HG03469 (cell line): ENCODE results near the gene BMS1.
"Not testable (repeated sequence)": the region's sequence is repeated elsewhere in the genome, so short reads cannot be mapped to it uniquely, and the experiment has no call there.

Experiments
- ATAC-seq: cut with Tn5 transposase; IDR thresholded peaks from one replicate; pipeline ENCODE4 v1.9.1; 2021; ENCODE audit warnings: mild to moderate bottlenecking, moderate library complexity, moderate number of reproducible peaks; ENCODE audit not compliant: unreplicated experiment

Gene BMS1, protein sequence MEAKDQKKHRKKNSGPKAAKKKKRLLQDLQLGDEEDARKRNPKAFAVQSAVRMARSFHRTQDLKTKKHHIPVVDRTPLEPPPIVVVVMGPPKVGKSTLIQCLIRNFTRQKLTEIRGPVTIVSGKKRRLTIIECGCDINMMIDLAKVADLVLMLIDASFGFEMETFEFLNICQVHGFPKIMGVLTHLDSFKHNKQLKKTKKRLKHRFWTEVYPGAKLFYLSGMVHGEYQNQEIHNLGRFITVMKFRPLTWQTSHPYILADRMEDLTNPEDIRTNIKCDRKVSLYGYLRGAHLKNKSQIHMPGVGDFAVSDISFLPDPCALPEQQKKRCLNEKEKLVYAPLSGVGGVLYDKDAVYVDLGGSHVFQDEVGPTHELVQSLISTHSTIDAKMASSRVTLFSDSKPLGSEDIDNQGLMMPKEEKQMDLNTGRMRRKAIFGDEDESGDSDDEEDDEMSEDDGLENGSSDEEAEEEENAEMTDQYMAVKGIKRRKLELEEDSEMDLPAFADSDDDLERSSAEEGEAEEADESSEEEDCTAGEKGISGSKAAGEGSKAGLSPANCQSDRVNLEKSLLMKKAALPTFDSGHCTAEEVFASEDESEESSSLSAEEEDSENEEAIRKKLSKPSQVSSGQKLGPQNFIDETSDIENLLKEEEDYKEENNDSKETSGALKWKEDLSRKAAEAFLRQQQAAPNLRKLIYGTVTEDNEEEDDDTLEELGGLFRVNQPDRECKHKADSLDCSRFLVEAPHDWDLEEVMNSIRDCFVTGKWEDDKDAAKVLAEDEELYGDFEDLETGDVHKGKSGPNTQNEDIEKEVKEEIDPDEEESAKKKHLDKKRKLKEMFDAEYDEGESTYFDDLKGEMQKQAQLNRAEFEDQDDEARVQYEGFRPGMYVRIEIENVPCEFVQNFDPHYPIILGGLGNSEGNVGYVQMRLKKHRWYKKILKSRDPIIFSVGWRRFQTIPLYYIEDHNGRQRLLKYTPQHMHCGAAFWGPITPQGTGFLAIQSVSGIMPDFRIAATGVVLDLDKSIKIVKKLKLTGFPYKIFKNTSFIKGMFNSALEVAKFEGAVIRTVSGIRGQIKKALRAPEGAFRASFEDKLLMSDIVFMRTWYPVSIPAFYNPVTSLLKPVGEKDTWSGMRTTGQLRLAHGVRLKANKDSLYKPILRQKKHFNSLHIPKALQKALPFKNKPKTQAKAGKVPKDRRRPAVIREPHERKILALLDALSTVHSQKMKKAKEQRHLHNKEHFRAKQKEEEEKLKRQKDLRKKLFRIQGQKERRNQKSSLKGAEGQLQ

DNA sequence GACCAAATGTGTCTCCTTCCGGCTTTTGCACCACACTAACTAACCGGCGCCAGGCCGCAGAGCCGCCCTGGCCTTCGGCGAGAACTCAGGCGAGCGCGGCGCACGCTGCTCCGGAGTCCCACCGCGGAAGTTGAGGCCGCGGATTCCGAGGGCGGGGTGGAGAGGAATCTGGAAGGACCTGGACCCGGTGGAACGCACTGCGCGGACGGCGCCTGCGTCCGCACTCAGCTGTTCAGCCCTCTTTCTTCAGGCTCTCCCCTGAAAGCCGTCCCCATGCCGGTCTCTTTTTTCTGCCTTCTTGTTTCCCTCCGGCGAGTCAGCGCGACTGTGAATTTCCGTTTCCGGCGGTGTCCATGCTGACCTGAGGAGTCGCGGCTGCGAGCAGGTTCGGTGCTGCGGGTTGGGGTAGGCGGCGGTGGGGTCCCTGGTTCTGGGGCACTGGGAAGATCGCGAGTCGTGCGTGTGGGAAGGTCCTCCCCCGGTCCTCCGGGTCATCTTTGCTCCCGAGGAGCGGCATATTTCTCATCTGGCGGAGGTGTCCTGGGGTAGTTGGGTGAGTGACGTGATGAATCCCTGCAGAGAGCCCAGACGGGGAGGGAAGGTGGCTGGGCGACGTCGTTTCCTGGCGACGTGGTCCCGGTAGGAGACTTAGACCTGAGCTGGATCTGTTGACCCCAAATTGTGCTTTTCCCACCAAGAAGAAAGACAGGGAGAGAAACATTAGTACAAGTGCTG is at the start of gene BMS1:
TSS of gene BMS1 (plus strand) at position 350 of the 735 bp plus-strand sequence. CDS start 1,600 bp downstream, outside the sequence.
- ATAC-seq = peak; percentile 92

DNA sequence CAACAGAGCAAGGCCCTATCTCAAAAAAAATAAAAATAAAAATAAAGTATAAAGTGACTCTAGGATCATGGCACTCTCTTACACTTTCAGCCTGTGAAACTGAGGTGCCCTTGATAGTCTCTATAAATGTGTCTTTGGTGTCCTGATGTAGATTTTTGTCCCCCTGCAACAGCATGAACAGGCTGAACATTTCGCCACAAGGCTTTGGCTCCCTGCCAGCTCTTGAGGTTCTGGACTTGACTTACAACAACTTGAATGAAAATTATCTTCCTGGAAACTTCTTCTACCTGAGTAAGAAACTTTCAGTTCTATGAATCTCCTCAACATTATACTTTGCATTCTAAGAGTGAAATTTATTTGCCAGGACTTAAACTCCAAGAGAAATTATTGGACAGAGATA is 48.1 kb upstream of the BMS1 start:
- no peak for ATAC-seq

DNA sequence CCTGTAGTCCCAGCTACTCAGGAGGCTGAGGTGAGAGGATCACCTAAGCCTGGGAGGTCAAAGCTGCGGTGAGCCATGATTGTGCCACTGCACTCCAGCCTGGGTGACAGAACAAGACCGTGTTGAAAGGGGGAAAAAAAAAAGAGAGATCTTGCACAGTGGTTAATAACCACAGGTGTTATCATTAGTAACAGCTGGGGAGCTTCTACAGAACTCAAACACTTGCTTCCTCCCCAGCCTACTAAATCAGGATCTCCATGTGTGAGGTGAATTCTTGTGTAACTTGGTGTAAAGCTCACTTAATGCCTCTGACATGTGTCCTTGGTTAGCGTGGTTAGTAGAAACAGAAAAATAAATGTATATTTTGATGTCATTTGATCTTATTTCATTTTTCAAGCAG is 43.9 kb upstream of the BMS1 start:
- ATAC-seq = no peak

DNA sequence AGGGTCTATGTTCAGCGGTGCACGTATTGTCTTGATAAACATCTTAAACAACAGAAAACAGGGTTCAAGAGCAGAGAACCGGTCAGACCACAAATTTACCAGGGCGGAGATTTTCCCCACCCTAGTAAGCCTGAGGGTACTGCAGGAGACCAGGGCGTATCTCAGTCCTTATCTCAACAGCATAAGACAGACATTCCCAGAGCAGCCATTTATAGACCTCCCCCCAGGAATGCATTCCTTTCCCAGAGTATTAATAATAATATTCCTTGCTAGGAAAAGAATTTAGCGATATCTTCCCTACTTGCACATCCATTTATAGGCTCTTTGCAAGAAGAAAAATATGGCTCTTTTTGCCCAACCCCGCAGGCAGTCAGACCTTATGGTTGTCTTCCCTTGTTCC is 41.1 kb upstream of the BMS1 start:
- ATAC-seq = not testable (repeated sequence)

DNA sequence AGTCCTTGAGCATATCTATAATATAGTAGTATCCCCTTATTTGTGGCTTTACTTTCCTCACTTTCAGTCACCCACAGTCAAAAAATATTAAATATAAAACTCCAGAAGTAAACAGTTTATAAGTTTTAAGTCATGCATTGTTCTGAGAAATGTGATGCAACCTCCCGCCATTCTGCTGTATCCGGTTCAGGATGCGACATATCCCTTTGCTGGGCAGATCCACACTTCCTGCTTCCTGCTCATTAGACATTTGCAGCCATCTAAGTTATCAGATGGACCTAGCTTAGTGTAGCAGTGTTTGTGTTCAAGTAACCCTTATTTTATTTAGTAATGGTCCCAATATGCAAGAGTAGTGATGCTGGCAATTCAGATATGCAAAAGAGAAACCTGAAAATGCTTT is 38.9 kb upstream of the BMS1 start:
- ATAC-seq = no peak

DNA sequence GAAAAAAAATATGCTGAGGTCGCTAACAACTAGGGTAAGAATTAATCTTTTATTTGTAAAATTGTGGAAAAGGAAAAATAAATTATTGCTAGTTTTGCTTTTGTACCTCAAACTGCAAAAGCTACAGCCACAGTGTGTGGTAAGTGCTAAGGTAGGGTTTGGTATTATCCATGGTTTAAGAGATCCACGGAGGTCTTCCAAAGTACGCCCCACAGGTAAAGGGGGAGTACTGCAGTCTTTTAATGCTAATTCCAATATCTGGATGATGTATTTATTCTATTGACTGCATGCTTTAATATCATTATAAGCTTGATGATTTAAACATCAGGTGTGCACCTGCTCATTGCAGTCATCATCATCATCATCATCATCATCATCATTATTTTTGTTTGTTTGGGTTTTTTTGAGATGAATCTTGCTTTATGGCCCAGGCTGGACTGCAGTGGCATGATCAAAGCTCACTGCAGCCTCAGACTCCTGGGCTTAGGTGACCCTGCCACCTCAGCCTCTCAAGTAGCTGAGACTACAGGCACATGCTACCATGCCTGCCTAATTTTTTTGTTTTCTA is 38.4 kb upstream of the BMS1 start:
- no peak for ATAC-seq

DNA sequence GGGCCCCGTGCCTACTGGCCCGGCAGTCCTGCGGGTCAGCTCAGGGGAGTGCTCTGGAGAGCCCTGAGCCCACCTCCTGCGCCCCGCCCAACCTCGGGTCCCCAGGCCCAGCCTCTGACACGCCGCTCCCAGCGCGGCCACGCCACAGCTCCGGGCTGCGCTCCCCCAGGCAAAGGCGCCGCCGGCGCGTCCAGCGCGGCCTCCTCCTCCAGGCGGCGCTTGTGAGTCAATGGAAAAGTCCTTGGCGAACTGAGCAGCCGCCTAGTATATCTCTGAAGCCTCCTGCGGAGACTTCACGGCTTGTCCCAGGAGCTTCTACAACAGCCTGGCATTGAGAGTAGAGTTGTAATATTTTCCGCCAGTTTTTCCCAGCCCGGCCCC is 29.5 kb upstream of the BMS1 start:
- peak; percentile 51 for ATAC-seq

DNA sequence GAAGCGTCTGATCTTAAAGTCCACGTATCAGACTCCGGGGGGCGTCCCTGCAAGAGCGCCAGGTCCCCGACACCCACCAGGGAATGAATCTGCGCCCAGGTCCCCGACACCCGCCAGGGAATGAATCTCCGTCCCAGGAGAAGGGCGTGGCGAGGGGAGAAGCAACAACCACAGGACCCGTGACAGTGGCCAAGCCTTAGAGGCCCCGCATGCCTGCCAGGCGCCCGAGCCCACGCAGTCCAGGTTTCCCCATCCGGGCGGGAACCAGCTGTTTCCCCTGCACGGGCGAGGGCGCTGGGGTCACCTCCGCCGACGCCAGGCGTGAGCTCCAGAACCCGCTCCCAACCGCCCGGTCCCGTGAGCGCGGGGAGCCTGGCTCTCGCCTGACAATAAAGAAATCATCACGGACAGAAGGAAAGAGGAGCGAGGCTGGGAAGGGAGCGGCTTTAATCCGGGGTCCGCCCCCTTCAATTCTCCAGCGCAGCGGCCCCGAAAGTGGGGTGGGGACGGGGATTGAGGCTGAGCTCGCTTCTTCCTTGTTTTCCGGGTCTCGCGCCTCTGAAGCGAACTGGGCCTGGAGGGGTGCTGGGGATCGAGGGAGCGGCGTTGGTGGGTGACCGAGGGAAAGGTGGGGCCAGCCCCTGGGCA is 29.0 kb upstream of the BMS1 start:
- ATAC-seq = no peak

DNA sequence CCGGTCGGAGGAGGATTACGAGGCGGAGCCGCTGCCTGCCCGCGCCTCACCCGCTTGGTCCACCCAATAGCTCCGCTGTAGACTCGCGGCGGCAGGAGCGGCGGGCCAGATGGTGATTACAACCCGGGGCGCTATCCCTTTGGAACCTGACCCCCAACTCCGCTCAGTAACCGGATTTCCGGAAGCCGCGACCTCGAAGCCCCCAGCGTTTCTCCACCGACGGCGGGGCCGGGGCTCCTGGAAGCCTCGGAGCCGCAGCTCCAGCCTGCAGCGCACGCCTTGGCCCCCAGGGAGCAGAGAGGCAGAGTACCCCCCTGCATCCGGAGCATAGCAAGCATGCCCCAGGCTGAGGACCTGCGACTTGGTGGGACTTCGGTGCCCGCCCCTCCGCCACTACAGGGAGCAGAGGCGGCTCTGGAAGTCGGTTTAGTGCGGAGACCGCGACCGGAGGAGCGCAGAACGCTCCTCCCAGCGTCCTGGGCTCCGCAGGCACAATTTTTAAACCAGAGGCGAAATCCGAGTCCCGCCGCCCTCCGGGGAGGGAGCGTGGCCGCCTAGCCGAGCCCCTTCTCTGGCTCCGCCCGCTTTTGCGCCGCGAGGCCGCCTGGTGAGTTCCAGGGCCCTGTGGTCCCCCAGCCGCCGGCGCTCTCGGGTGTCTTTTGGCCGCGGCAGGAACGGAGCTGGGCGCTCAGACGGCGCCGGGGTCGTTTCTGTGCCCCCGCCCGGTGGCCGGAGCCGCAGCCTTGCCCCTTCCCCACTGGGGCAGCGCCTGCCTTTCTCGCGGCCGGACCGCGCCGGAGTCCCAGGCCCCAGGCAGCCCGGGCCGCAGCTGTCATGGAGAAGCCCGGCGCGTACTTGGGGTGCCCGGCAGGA is 28.2 kb upstream of the BMS1 start:
- no peak for ATAC-seq

DNA sequence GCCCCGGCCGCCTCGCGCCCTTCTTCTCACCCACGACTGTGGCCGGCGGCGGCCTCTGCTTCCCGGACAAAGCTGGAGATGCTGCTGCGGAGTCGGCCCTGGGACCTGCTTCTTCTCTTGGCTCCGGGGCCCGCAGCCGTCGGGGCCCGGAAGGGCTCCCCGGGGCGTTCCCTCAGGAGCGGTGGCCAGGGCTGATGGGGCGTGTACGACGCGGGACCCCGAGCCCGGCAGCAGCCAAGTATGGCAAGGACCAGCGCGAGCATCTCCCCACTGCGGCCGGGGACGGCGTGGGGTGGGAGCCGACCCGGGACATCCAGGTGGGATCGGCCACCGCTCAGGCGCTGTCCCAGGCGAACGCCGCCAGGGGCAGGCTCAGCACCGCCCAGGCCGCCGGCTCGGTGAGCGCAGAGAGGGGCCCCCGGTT is 27.6 kb upstream of the BMS1 start:
- no peak for ATAC-seq

DNA sequence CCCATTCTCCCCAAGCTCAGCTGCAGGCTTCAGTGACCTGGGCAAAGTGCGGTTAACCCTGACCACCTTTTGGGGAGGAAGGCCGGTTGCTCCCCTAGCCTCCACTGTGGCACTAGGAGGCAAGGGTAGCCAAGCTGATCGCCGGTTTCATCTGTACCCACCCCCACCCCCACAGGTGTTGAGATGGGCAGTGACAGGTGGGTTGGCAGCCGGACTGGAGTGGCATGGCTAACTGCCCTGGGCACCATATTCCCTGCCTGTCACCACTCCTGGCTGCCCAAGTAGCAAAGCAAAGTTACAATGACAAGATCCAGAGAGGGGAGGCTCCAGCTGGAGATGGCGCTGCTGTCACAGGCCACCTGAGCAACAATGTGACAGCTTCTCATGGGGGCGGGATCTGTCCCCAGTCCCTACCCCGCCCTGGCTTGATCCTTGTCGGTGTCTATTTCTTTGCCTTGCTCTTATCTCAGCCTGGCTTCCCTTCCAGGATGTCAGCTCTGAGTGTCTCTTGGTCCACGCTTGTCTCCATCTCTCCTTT is 27.0 kb upstream of the BMS1 start:
- ATAC-seq = no peak

DNA sequence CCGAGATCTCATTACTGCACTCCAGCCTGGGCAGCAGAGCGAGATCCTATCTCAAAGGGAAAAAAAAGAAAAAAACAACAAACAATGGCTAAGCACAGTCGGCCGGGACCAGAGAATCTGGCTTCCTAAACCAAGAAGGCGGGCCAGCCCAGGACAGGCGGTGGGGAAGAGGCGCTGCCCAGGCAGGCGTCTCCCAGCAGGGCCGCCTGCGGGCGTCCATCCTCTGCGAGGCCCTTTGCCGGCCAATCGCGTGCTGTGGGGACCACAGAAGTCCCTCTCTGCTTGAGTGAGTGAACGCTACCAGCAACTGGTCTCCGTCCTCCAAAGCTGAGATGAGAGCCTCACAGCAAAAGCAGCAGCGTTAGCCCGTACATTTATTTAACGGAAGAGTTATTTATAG is 14.7 kb upstream of the BMS1 start:
- ATAC-seq = no peak

DNA sequence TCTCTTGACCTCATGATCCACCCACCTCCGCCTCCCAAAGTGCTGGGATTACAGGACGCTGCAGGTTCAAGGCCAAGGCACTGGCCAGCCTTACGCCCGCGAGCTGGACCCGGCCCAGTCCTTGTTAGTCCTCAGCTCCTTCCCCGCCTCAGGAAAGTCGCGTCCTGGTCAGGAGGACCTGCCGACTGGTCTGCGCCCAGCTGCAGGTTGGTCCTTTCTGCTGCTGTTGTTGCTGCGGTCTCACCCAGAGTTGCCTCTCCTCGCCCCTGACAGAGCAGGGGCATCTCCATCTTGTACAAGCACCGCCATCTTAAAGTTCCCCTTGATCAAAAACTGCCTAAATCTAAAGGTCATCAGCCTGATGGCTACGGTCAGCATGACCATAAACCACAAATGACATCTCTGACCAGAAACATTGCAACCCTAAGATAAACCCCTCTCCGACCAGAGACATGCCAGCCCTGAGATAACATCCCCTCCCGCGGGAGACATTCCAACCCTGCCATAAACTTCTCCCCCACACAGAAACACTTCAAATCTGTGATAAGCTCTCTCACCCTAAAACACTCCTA is 13.9 kb upstream of the BMS1 start:
- no peak for ATAC-seq

DNA sequence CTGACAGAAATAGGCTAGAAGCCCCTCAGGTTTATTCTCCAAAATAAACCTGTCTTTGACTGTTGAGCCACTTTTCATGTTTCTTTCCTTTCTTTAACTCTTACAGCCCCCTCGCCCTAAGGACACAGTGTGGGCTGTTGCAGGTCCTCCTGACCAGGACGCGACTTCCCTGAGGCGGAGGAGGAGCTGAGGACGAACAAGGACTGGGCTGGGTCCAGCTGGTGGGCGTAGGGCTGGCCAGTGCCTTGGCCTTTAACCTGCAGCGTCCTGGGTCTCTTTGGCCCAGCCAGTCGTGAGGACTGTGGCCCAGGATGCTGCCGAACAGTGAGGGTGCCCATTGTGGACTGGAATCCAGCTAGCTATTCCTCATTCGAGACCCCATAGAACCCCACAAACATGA is 13.4 kb upstream of the BMS1 start:
- no peak for ATAC-seq

DNA sequence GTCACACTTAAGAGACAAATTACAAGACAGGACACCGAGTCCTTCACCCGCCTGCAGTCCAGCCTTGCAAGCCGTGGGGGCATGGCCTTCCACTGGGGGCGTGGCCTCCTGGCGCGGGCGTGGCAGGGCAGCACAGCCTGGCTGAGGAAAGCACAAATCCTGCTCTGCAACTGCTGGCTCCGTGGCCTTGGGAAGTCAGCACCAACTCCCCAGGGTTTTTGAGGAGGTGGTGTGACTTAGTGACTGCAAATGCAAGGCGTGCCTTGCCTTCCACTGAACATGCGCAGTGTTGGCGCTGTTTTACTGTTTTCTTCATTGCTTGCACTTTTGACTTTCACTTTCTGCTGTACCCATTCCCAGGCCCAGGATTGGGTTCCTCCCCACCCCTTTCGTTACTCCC is 12.9 kb upstream of the BMS1 start:
- no peak for ATAC-seq

DNA sequence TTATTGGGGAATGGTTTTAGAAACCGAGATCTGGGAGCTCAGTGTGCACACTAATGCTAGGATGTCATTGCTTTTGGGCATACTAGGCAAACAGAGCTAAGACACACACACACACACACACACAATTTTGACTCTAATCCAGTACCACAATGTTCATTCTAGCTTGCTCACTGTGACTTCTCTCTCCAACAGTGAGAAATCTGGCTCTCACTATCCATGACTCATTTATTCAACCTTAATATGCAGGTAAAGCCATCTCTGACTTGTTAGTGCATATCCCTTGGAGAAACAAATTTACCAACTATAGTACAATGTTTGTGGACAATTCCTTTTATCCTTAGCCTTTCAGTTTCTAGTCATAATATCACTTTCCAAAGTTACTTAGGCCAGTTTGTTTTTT is 5.9 kb upstream of the BMS1 start:
- no peak for ATAC-seq

DNA sequence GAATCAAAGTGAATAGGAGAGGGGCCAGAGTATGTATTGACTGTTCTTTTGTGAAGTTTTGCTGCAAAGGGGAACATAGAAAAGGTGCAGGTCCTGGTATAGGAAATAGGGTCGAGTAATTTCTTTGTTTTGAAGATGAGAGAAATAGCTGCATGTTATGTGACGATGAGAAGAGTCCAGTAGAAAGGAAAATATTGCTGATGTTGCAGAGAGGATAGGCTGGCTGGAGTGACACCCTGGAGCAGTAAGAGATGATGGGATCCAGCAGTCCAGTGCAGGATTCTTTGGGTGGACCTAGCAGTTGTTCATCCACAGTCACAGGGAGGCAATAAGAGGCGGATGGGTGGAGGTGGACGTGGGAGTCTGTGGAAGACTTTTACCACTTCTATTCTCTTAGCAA is 2.1 kb upstream of the BMS1 start:
- no peak for ATAC-seq

DNA sequence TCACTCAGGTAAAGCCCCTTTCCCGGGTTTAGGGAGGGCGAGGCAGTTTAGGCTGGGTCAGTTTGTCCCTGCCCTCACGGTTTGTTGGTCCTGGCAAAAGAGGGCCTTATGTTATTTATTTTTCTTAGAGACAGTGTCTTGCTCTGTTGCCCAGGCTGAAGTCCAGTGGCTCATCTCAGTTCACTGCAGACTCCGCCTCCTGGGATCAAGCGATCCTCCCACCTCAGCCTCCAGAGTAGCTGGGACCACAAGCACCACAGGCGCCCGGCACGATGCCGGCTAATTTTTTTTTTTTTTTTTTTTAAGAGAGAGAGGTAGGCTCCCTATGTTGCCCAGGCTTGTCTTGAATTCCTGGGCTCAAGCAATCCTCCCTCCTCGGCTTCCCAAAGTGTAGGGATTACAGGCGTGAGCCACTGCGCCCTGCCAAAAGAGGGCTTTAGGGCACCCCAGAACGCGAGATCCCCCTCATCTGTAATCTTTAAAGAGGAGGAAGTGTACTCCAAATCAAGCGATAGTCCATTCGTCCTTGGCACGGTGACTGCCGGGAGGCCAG is 626 bp upstream of the BMS1 start:
- ATAC-seq = no peak
